GDM1 (cell line): ENCODE measurements around the gene MRLN.
"Not testable (repeated sequence)": the region's sequence is repeated elsewhere in the genome, so short reads cannot be mapped to it uniquely, and the experiment has no call there.

Source experiments
- DNase-seq: peaks from one replicate; lab custom pipeline; 2025; lab: John Stamatoyannopoulos, UW

MRLN gene

GRCh38 chr10:59745163-59745650, 8.0 kb downstream of the MRLN start:
- no peak for DNase-seq

- not testable (repeated sequence) for DNase-seq
Observed at GRCh38 chr10:59744762-59745161, 8.5 kb downstream of the MRLN start.

GRCh38 chr10:59744156-59744555, 9.1 kb downstream of the MRLN start:
- not testable (repeated sequence) for DNase-seq

GRCh38 chr10:59741583-59741982, 11.7 kb downstream of the MRLN start:
- DNase-seq, result no peak

DNA sequence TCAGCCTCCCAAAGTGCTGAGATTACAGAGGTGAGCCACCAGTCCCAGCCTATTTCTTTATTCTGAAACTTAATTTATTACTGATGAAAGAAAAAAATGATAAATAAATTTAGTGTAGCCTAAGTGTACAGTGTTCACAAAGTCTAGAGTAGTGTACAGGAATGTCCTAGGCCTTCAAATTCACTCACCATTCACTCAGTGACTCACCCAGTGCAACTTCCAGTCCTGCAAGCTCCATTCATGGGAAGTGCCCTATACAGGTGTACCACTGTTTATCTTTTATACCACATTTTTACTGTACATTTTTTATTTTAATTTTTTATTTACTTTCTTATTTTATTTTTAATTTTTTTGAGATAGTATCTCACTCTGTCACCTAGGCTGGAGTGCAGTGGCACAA, 12.2 kb downstream of the MRLN start:
- no peak for DNase-seq

DNA sequence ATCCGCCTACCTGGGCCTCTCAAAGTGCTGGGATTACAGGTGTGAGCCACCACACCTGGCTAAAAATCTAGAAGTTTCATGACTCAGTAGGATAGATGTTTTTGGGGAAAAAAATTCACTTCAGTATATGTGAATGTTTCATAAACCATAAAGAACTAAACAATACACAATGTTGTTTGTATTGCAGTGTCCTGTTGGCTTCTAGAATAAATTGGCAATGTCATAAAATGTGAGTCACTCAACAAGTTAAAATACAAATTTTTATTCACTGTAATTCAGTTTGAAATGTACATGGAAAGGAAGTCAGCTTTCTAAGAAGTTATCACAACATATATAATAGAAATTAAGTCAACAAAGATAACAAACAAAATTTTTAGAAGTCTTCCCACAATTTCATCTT, 16.5 kb downstream of the MRLN start:
- DNase-seq, result no peak

GRCh38 chr10:59735296-59735695, 18.0 kb downstream of the MRLN start:
- no peak for DNase-seq

- no peak for DNase-seq
Observed at GRCh38 chr10:59734014-59734462, 19.2 kb downstream of the MRLN start.

DNA sequence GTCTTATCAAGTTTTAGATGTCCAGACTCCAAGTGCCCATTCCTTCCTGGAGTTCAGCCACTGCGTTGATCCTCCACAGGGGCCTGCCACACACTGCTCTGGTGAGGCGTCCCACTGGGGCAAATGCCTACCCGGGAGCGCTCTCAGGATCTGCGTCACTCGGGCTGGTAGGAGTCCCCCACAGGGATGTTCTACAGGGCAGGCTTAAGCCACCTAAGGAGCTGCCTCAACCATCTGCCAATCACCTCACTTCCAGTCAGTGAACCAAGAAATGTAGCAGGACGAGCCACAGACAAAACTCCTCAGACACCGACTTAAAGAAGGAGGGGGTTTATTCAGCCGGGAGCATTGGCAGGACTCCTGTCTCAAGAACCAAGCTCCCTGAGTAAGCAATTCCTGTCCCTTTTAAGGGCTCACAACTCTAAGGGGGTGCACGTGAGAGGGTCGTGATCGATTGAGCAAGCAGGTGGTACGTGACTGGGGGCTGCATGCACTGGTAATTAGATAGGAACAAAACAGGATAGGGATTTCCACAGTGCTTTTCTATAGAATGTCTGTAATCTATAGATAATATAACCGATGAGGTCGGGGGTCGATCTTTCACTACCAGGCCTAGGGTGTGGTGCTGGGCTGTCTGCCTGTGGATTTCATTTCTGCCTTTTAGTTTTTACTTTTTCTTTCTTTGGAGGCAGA, 19.8 kb downstream of the MRLN start:
- not testable (repeated sequence) for DNase-seq

DNA sequence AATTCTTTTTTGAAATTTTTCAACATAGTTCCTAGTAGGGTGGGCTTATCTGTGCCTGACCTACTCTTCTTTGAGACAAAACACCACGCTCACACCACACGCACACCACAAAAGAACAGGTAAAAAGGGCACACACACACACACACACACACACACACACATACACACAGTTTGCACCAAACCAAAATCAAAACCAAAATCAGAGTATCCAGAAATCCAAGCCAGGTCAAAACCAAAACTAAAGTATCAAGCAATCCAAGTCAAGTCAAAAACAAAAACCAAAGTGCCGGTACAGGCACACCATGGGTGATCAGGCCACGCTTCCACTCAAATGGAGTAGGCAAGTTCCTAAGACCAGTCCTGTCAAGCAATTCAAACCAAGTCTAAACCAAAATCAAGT, 20.4 kb downstream of the MRLN start:
- not testable (repeated sequence) for DNase-seq

GRCh38 chr10:59729167-59729566, 24.1 kb downstream of the MRLN start:
- not testable (repeated sequence) for DNase-seq

- DNase-seq, result no peak
Observed at GRCh38 chr10:59724098-59724938, 28.9 kb downstream of the MRLN start.

GRCh38 chr10:59720377-59720776, 32.9 kb downstream of the MRLN start:
- DNase-seq, result no peak

DNA sequence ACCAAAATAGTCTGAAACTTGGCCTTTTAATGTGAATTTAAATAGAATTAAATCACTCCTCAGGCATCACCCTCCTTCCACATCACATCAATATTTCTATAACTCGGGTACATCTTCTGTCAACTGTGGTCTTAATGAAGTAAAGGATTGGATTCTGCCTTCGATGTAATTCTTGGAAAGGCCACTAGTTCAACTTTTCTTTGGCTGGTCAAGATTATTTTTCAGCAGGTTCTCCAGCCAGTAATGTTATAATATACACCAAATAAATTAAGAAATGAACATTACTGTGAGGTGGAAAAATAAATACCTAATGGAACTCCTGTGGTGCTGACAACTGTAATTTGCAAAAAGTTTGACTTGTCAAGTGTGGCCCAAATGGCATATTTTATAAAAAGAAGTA, 33.9 kb downstream of the MRLN start:
- no peak for DNase-seq

DNA sequence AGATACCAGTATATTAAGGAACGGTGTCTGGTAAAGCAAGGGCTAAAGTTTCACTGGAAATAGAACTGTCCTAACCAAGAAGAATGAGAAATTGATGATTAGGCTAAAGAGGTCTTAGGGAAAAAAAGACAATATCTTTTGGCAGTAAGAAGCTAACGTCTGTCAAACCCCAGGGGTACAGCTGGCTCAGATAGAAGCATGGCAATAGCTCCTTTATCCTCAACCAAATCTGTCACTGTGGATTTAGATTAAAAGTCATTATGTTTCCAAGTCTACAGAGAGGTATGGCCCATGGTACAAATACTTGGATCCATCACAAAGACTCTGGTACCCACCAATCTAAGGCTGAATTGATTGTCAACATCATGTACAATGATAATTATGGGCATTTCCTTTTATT, 35.0 kb downstream of the MRLN start:
- DNase-seq, result no peak

GRCh38 chr10:59713196-59713821, 39.9 kb downstream of the MRLN start:
- DNase-seq, result no peak

- DNase-seq, result no peak
Observed at GRCh38 chr10:59711871-59712494, 41.3 kb downstream of the MRLN start.

- DNase-seq, result no peak
Observed at GRCh38 chr10:59709395-59710125, 43.7 kb downstream of the MRLN start, which contains the start of gene SLC16A9. SLC16A9 (minus strand) TSS chr10:59709850; CDS start chr10:59684291, 25,559 bp downstream.

DNA sequence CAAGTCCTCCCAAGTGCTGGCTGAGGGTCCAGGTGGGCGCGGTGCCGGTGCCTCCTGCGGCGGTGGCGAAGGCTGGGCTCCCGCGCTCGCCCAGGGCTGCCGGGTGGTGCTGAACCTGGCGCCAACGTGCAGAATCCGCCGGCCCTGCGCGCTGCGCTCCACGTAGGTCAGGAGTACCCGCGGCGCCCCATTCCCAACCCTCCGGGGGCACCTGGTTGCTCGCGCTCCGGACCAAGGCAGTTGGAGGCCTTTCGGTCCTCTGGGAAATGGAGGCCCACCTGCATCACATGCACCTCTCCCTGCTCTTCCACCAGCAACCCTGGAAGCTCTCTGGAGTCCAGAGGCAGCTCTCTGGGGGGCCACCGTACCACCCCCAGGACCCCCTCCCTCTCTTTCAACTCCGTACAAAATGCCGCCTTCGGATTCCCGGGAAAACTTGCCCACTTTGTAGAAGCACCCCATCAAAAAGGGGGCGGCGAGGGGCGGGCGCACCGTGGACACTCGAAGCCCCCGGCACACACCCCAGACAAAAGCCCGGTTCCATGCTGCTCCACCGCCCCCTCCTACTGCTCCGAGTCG, 44.4 kb downstream of the MRLN start:
- no peak for DNase-seq

DNA sequence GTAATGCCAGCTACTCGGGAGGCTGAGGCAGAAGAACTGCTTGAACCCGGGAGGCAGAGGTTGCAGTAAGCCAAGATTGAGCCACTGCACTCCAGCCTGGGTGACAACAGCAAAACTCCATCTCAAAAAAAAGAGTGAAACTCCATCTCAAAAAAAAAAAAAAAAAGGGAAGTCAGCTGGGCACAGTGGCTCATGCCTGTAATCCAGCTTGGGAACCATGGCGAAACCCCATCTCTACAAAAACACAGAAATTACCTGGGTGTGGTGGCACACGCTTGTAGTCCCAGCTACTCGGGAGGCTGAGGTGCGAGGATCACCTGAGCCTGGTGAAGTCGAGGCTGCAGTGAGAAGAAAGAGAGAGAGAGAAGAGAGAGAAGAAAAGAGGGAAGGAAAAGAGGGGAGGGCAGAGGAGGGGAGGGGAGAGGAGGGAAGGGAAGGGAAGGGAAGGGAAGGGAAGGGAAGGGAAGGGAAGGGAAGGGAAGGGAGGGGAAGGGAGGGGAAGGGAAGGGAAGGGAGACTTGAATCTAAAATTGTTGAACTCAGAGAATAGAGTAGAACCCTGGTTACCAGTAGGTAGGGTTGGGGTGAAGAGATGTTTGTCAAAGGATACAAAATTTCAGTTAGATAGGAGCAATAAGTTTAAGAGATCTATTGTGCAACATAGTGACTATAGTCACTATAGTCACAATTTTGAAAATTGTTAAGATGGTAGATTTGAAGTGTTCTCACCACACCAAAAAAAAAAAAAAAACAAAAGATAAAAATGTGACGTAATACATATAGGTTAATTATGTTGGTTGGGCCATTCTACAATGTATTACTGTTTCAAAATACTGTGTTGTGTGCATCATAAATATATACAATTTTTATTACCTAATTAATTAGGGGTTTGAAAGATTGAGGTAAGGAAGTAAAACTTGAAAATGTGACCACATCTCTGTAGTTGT, 46.1 kb downstream of the MRLN start:
- no peak for DNase-seq
